HCT116 (cell line): ENCODE measurements around the gene TMEM222. TPM values are rescaled to one million over a fixed set of nuclear protein-coding genes. Genes with fewer than 3 reads are reported as not detected.
"Not testable (repeated sequence)": the region's sequence is repeated elsewhere in the genome, so short reads cannot be mapped to it uniquely, and the experiment has no call there.

Experiments
- ATAC-seq: fragments of 200-7000 bp; cut with Tn5 transposase; 2 replicates; pipeline ENCODE4 v1.9.1; 2020; ENCODE audit warnings: mild to moderate bottlenecking, moderate library complexity
- BruUV-seq: library from RNA; stranded (reverse); fragments of 400-500 nt; replicated peaks from 2 replicates; lab custom pipeline; 2021; lab: Mats Ljungman, UMichigan
- CTCF ChIA-PET: fragments of 300-600 bp; sonication (Branson Sonifier 250); formaldehyde crosslinking; loops from one replicate; lab custom pipeline; 2021; ENCODE audit warnings: antibody characterized with exemption; lab: Charles Lee
- POLR2A ChIA-PET: fragments of 300-600, 350-600 bp; sonication (Branson Sonifier 250); formaldehyde crosslinking; loops from one replicate; lab custom pipeline; 2021; ENCODE audit warnings: antibody characterized with exemption; lab: Charles Lee
- RAD21 ChIA-PET, 2 experiments: fragments of 300-600 bp; sonication (Branson Sonifier 250); formaldehyde crosslinking; loops; one replicate each; lab custom pipeline; 2023; ENCODE audit warnings: low total read pairs in 2 of 2; ENCODE audit not compliant: uncharacterized antibody in 2 of 2, unreplicated experiment in 2 of 2, low non-redundant PET in 1 of 2; lab: Charles Lee
- DNase-seq: peaks from one replicate; pipeline ENCODE4 v3.0.0-alpha.2; 2010; ENCODE audit warnings: low read depth, low spot score
- H2AFZ ChIP-seq: fragments of 200-600 bp; shearing (Covaris generic), sonication (generic); 2 replicates; pipeline ENCODE4 v1.6.1; 2017; ENCODE audit warnings: low read depth, mixed run types, mixed read lengths, antibody characterized with exemption, low read length; ENCODE audit not compliant: poor library complexity, severe bottlenecking
- H3K27ac ChIP-seq: 2 replicates; pipeline ENCODE4 v1.5.1; 2012; ENCODE audit warnings: low read depth, low read length
- H3K27me3 ChIP-seq: fragments of 200-600 bp; sonication (generic); 2 replicates; pipeline ENCODE4 v1.6.1; 2016; ENCODE audit warnings: mixed run types, low read length, mixed read lengths; ENCODE audit not compliant: insufficient read depth
- H3K36me3 ChIP-seq, 2 experiments: fragments of 200-500 bp in 1 of 2; fragments of 200-600 bp in 1 of 2; sonication (Bioruptor generic) in 1 of 2; sonication (generic) in 1 of 2; 2 replicates each; pipeline versions ENCODE4 v1.5.1 to v1.6.1; 2014 to 2016; ENCODE audit warnings: low read length in 2 of 2, inconsistent platforms in 1 of 2, mixed read lengths in 1 of 2, mixed run types in 1 of 2; ENCODE audit not compliant: insufficient read depth in 2 of 2, control insufficient read depth in 1 of 2
- H3K4me1 ChIP-seq, 2 experiments: fragments of 200-600 bp in 1 of 2; sonication (generic) in 1 of 2; 2 replicates each; pipeline versions ENCODE4 v1.5.1 to v1.6.1; 2012 to 2017; ENCODE audit warnings: low read length in 2 of 2, inconsistent platforms in 1 of 2, mild to moderate bottlenecking in 1 of 2, mixed read lengths in 1 of 2, mixed run types in 1 of 2, moderate library complexity in 1 of 2; ENCODE audit not compliant: insufficient read depth in 2 of 2, control insufficient read depth in 1 of 2
- H3K4me2 ChIP-seq: fragments of 200-600 bp; sonication (generic); 2 replicates; pipeline ENCODE4 v1.6.1; 2017; ENCODE audit warnings: mixed run types, low read length, mixed read lengths
- H3K4me3 ChIP-seq, 2 experiments: fragments of 200-600 bp in 1 of 2; sonication (generic) in 1 of 2; replicated peaks in 1 of 2; 2 replicates each; pipeline ENCODE4 v1.5.1; 2011 to 2016; ENCODE audit warnings: low read length in 2 of 2, control low read depth in 1 of 2, low read depth in 1 of 2, mild to moderate bottlenecking in 1 of 2, mixed read lengths in 1 of 2, mixed run types in 1 of 2
- H3K79me2 ChIP-seq: fragments of 200-600 bp; sonication (generic); 2 replicates; pipeline ENCODE4 v1.6.1; 2017; ENCODE audit warnings: mild to moderate bottlenecking, mixed run types, low read length, moderate library complexity, mixed read lengths; ENCODE audit not compliant: insufficient read depth
- H3K9ac ChIP-seq: fragments of 200-600 bp; sonication (generic); 2 replicates; pipeline ENCODE4 v1.6.1; 2016; ENCODE audit warnings: low read length, mixed read lengths
- H3K9me2 ChIP-seq: fragments of 200-600 bp; sonication (generic), shearing (Covaris generic); 2 replicates; pipeline ENCODE4 v1.6.1; 2017; ENCODE audit warnings: mixed run types, mild to moderate bottlenecking, moderate library complexity; ENCODE audit not compliant: insufficient read depth
- H3K9me3 ChIP-seq, 2 experiments: fragments of 200-500 bp in 1 of 2; fragments of 200-600 bp in 1 of 2; sonication (Bioruptor generic) in 1 of 2; sonication (generic) in 1 of 2; 2 replicates each; pipeline ENCODE4 v1.6.1; 2014 to 2017; ENCODE audit warnings: low read length in 2 of 2, mixed read lengths in 2 of 2, inconsistent platforms in 1 of 2, low read depth in 1 of 2, mild to moderate bottlenecking in 1 of 2, mixed run types in 1 of 2, moderate library complexity in 1 of 2; ENCODE audit not compliant: control insufficient read depth in 1 of 2, insufficient read depth in 1 of 2
- H4K20me1 ChIP-seq: fragments of 200-600 bp; sonication (generic), shearing (Covaris generic); 2 replicates; pipeline ENCODE4 v1.6.1; 2017; ENCODE audit warnings: mixed run types, mild to moderate bottlenecking, moderate library complexity; ENCODE audit not compliant: insufficient read depth
- FOSL1 ChIP-seq: IDR thresholded peaks from 2 replicates; pipeline ENCODE4 v1.6.1; 2012; ENCODE audit warnings: low read depth
- JUND ChIP-seq: IDR thresholded peaks from 2 replicates; pipeline ENCODE4 v1.6.1; 2012
- POLR2A ChIP-seq: IDR thresholded peaks from 2 replicates; pipeline ENCODE4 v1.7.0; 2011; ENCODE audit warnings: borderline replicate concordance; ENCODE audit not compliant: insufficient read depth, insufficient read length; ENCODE audit errors: extremely low read depth
- POLR2AphosphoS5 ChIP-seq: IDR thresholded peaks from 2 replicates; pipeline ENCODE4 v1.6.1; 2011; ENCODE audit warnings: mild to moderate bottlenecking, low read depth, low read length, moderate library complexity
- SIN3A ChIP-seq: IDR thresholded peaks from 2 replicates; pipeline ENCODE4 v1.6.1; 2012; ENCODE audit warnings: low read depth
- SRF ChIP-seq: IDR thresholded peaks from 2 replicates; pipeline ENCODE4 v1.6.1; 2012; ENCODE audit warnings: low read depth
- TCF7L2 ChIP-seq: IDR thresholded peaks from 2 replicates; pipeline ENCODE4 v1.7.0; 2011; ENCODE audit warnings: borderline replicate concordance, inconsistent platforms; ENCODE audit not compliant: insufficient read depth, insufficient read length; ENCODE audit errors: extremely low read depth
- YY1 ChIP-seq: IDR thresholded peaks from 2 replicates; pipeline ENCODE4 v1.6.1; 2011; ENCODE audit warnings: low read length, low read depth, moderate library complexity, mild to moderate bottlenecking; ENCODE audit not compliant: insufficient replicate concordance; ENCODE audit errors: extremely low read depth
- ZBTB33 ChIP-seq: IDR thresholded peaks from 2 replicates; pipeline ENCODE4 v1.6.1; 2011; ENCODE audit warnings: mild to moderate bottlenecking, low read length, moderate library complexity; ENCODE audit not compliant: insufficient replicate concordance; ENCODE audit errors: extremely low read depth
- ZFX ChIP-seq: fragments of 450-650 bp; IDR thresholded peaks from 2 replicates; pipeline ENCODE4 v1.6.1; 2017
- ZNF274 ChIP-seq: fragments of 200-500 bp; sonication (Bioruptor generic); IDR thresholded peaks from 2 replicates; pipeline ENCODE4 v1.6.1; 2014; ENCODE audit warnings: mild to moderate bottlenecking, low read depth, low read length, inconsistent platforms
- intact Hi-C: fragments of 100-400 bp; cut with micrococcal nuclease; formaldehyde crosslinking; loops from 2 replicates; pipeline ENCODE4 v1.10.0; 2022
- total RNA-seq: library from RNA; stranded (reverse); gene quantifications from one replicate; pipeline ENCODE4 v1.2.1, GENCODE V29; 2021; ENCODE audit not compliant: unreplicated experiment

TMEM222 gene
- total RNA-seq, 1 experiment from 2014 or later = 32.8 TPM

- CTCF ChIA-PET = interaction anchor here (1.0 to 3.8 kb wide), 4 partner anchors 11 to 241 kb away, joined by 5 to 31 read pairs (median 6); no protein-coding TSS in a partner anchor
- H3K9me2 ChIP-seq, H3K4me2 ChIP-seq, H3K4me3 ChIP-seq, H3K9ac ChIP-seq, H3K4me1 ChIP-seq, ATAC-seq, intact Hi-C loops, H3K36me3 ChIP-seq, H3K79me2 ChIP-seq, DNase-seq, H3K9me3 ChIP-seq, H2AFZ ChIP-seq, H3K27ac ChIP-seq, H4K20me1 ChIP-seq, H3K27me3 ChIP-seq, BruUV-seq, POLR2A ChIA-PET: not testable (repeated sequence)
- RAD21 ChIA-PET = interaction anchor here in 1 of 2 experiments (0.7 kb wide), 1 partner anchor 28 kb away, joined by 4 read pairs; no protein-coding TSS in a partner anchor
Measured at GRCh38 chr1:27285821-27286220, 36.1 kb upstream of the TMEM222 start.

GRCh38 chr1:27289125-27289524 lies 32.8 kb upstream of the TMEM222 start:
- H3K4me3 ChIP-seq, H4K20me1 ChIP-seq, H3K36me3 ChIP-seq, ATAC-seq, H3K27me3 ChIP-seq, H3K4me1 ChIP-seq, H3K9me3 ChIP-seq, H3K9ac ChIP-seq, BruUV-seq, H3K4me2 ChIP-seq, H3K79me2 ChIP-seq, intact Hi-C loops, RAD21 ChIA-PET, CTCF ChIA-PET, H3K27ac ChIP-seq, H2AFZ ChIP-seq, POLR2A ChIA-PET, H3K9me2 ChIP-seq, DNase-seq: not testable (repeated sequence)

GRCh38 chr1:27290581-27290980 lies 31.4 kb upstream of the TMEM222 start:
- ATAC-seq = no peak
- Histone ChIP-seq H3K27me3 (no peaks in the 10 kb centered on the region), H3K4me2 (no peak overlapping the region), H3K27ac (no peak overlapping the region), H2AFZ (no peak overlapping the region), H3K79me2 (no peaks in the 10 kb centered on the region), H3K4me1 (peaks cover 0 to 9% of the 10 kb centered on the region in 2 experiments; a peak in 1 of 4 replicates), H3K9ac (no peak overlapping the region), H3K4me3 (no peak overlapping the region), H3K9me2 (no peaks in the 10 kb centered on the region), H3K9me3 (no peaks in the 10 kb centered on the region), H4K20me1 (no peaks in the 10 kb centered on the region), H3K36me3 (no peaks in the 10 kb centered on the region; a peak in 1 of 4 replicates)
- intact Hi-C loops = no loop called here
- ChIA-PET CTCF (interaction anchor here (1.5 kb wide), 1 partner anchor 10 kb away, joined by 5 read pairs; no protein-coding TSS in a partner anchor), RAD21 (no interaction called here), POLR2A (no interaction called here)
- no peak for DNase-seq
- TF ChIP-seq SIN3A (no peak), POLR2AphosphoS5 (no peak), ZBTB33 (no peak), ZNF274 (no peak), ZFX (no peak), JUND (no peak), SRF (no peak), TCF7L2 (no peak), POLR2A (no peak), FOSL1 (no peak), YY1 (no peak)
- BruUV-seq = no TSS peak
